ENCODE data around the gene DENND4A.

DNA sequence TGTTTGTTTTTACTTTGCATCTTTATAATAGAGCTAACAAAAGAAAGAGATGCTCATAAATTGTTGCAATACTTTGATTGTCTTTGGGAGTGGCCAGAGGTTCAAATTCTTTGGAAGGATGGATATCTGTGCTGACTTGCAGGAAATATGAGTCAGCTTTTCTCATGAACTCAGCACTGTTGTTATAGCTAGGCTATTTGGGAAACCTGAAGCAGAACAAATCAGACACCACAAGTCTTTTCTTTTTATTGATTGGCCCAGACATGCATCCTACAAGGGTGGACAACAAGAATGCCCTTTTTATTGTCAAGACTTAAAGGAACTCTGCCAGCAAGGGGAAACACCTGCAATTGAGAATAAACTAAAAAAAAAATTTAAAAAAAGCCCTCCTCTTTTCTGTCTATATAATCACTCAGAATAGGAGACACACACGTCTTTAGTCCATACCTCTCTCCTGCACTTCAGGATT is 4.6 kb upstream of the DENND4A start:
- TF ChIP-seq, protein P1, sequence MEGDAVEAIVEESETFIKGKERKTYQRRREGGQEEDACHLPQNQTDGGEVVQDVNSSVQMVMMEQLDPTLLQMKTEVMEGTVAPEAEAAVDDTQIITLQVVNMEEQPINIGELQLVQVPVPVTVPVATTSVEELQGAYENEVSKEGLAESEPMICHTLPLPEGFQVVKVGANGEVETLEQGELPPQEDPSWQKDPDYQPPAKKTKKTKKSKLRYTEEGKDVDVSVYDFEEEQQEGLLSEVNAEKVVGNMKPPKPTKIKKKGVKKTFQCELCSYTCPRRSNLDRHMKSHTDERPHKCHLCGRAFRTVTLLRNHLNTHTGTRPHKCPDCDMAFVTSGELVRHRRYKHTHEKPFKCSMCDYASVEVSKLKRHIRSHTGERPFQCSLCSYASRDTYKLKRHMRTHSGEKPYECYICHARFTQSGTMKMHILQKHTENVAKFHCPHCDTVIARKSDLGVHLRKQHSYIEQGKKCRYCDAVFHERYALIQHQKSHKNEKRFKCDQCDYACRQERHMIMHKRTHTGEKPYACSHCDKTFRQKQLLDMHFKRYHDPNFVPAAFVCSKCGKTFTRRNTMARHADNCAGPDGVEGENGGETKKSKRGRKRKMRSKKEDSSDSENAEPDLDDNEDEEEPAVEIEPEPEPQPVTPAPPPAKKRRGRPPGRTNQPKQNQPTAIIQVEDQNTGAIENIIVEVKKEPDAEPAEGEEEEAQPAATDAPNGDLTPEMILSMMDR (conservative IDR thresholded peaks at IDR 0.05 in 1 of 2, IDR thresholded peaks at IDR 0.05 in 1 of 2; ENCODE audit: extremely low read depth in 1 of 2, insufficient read depth in 1 of 2, low read depth in 1 of 2, low read length in 2 of 2), result no peak
- TF ChIP-seq EZH2 (IDR thresholded peaks at IDR 0.05; ENCODE audit: borderline replicate concordance, low read length), result no peak

Data from mammary epithelial cell (primary cell).